ENCODE data around the gene FOS.

The FOS gene

DNA sequence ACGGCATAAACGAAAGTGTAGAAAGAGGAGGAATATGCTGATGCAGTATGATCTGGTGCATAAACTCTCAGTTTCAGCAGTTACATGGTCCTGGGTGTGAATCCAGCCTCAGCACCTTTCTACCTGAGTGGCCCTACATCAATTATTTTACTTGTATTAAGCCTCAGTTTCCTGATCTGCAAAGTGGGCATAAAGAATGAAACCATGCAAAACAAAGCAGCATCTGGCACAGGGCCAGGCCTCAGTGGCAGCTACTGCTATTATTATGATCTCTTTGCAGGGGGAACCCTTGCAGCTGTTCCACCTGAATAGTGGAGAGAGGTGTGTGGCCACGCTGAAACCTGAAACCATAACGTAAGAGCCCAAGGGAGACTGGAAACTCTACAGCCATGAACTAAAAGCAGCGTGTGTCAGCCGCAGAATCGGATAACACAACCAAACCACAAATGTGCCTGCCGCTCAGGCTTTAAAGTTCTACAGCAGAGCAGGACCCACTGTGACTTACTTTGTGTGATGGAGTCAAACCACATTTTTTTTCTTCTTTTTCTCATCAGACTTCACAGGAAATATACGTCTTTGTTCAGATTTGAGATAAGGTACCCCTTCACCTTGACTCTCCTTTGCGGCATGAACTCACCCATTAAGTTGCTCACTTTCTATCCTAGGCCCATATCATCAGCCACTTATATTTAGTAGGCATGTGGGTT is 29.2 kb upstream of the FOS start:
- peaks cover 32% of the 10 kb centered on the region for H3K4me1 ChIP-seq (ENCODE audit: insufficient read depth, poor library complexity, severe bottlenecking)
- no peak overlapping the region for H3K4me3 ChIP-seq (ENCODE audit: severe bottlenecking)
- no peak for TF ChIP-seq CTCF (IDR thresholded peaks at IDR 0.05; ENCODE audit: poor library complexity, severe bottlenecking)
- H3K36me3 ChIP-seq (ENCODE audit: low read depth) = no peaks in the 10 kb centered on the region
- H3K27ac ChIP-seq (ENCODE audit: poor library complexity, severe bottlenecking) = peak overlapping the region; percentile 96
- H3K9me3 ChIP-seq (ENCODE audit: severe bottlenecking) = no peaks in the 10 kb centered on the region
- no peak for DNase-seq (ENCODE audit: low spot score)
- ATAC-seq (ENCODE audit: low read depth) = no peak
- no peaks in the 10 kb centered on the region for H3K27me3 ChIP-seq (ENCODE audit: insufficient read depth, poor library complexity, severe bottlenecking)

DNA sequence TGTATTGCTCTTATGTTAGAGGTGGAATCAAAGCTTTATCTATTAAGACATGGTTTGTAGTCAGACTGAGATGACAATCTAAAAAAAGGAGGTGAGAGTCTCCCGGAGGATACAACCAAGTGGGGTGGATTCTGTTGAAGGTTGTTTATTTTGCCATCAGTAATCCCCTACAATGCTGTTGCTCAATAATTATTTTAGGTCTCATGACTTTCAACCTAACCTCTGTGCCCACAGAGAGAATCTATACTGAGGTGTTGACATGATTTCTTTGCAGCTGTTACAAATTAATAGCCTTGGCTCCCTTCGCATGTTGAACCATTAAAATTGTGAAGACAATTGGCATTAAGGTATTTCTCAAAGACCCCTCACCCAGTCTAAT is 28.7 kb upstream of the FOS start:
- TF ChIP-seq CTCF (IDR thresholded peaks at IDR 0.05; ENCODE audit: poor library complexity, severe bottlenecking) = no peak
- peak overlapping the region; percentile 96 for H3K27ac ChIP-seq (ENCODE audit: poor library complexity, severe bottlenecking)
- H3K27me3 ChIP-seq (ENCODE audit: insufficient read depth, poor library complexity, severe bottlenecking) = no peaks in the 10 kb centered on the region
- H3K4me3 ChIP-seq (ENCODE audit: severe bottlenecking) = no peak overlapping the region
- no peak for DNase-seq (ENCODE audit: low spot score)
- no peaks in the 10 kb centered on the region for H3K9me3 ChIP-seq (ENCODE audit: severe bottlenecking)
- H3K36me3 ChIP-seq (ENCODE audit: low read depth) = no peaks in the 10 kb centered on the region
- no peak for ATAC-seq (ENCODE audit: low read depth)
- peaks cover 35% of the 10 kb centered on the region for H3K4me1 ChIP-seq (ENCODE audit: insufficient read depth, poor library complexity, severe bottlenecking)

DNA sequence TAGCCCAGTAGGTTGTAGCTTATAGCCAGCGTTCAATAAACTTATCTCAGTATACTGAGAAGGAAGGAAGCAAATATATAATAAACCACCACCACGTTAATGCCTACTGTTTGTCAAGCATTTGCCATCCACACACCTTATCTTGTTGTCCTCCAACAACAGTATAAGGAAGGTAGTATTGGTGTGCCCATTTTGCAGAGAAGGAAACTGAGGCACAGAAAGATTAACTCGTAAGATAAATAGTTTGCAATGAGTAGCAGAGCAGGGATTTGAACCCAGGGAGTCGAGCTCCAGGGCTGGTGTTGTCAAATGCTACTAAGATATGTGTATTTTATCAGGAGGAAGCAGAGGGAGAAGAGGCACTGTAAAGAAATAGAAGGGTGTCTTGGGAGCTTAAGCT is 27.8 kb upstream of the FOS start:
- H3K4me1 ChIP-seq (ENCODE audit: insufficient read depth, poor library complexity, severe bottlenecking) = peaks cover 44% of the 10 kb centered on the region
- no peak for ATAC-seq (ENCODE audit: low read depth)
- DNase-seq (ENCODE audit: low spot score) = no peak
- H3K27ac ChIP-seq (ENCODE audit: poor library complexity, severe bottlenecking) = peak overlapping the region; percentile 96
- H3K9me3 ChIP-seq (ENCODE audit: severe bottlenecking) = no peaks in the 10 kb centered on the region
- H3K36me3 ChIP-seq (ENCODE audit: low read depth) = no peaks in the 10 kb centered on the region
- H3K4me3 ChIP-seq (ENCODE audit: severe bottlenecking) = no peak overlapping the region
- TF ChIP-seq CTCF (IDR thresholded peaks at IDR 0.05; ENCODE audit: poor library complexity, severe bottlenecking) = no peak
- no peaks in the 10 kb centered on the region for H3K27me3 ChIP-seq (ENCODE audit: insufficient read depth, poor library complexity, severe bottlenecking)

DNA sequence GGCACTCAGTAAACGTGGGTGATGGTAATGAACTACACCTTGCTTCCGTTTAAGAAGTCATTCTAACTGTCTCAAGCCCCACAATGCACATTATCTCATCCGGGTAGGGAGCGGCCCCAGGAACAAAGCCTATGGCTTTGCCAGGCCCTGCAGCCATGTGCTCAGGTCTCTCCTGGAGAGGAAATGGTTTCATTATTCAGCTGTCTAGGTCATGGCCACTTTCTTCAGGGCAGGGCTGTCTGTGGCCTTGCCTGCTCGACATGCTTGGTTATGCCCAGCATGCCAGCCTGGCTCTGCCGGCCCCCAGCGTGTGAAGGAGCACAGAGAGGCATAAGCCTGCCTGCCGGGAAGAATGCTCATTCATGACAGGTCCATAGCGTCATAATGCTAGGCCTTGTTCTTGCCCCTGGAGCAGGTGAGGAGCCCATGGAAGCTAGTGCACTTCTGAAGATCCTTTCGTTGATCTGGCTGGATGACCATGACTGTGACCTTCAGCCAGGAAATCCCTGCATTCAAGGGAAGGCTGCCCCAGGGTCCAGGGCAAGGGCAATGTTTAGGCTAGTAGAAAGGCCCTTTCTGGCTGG is 26.3 kb upstream of the FOS start:
- Histone ChIP-seq H3K4me3 (ENCODE audit: severe bottlenecking) (no peak overlapping the region), H3K9me3 (ENCODE audit: severe bottlenecking) (no peaks in the 10 kb centered on the region), H3K27me3 (ENCODE audit: insufficient read depth, poor library complexity, severe bottlenecking) (no peaks in the 10 kb centered on the region), H3K27ac (ENCODE audit: poor library complexity, severe bottlenecking) (peak overlapping the region; percentile 96), H3K4me1 (ENCODE audit: insufficient read depth, poor library complexity, severe bottlenecking) (peaks cover 58% of the 10 kb centered on the region), H3K36me3 (ENCODE audit: low read depth) (no peaks in the 10 kb centered on the region)
- no peak for TF ChIP-seq CTCF (IDR thresholded peaks at IDR 0.05; ENCODE audit: poor library complexity, severe bottlenecking)
- peak; percentile 5; the same call in 1 of the 3 replicates for ATAC-seq (ENCODE audit: low read depth)
- DNase-seq (ENCODE audit: low spot score) = peak; percentile 69

DNA sequence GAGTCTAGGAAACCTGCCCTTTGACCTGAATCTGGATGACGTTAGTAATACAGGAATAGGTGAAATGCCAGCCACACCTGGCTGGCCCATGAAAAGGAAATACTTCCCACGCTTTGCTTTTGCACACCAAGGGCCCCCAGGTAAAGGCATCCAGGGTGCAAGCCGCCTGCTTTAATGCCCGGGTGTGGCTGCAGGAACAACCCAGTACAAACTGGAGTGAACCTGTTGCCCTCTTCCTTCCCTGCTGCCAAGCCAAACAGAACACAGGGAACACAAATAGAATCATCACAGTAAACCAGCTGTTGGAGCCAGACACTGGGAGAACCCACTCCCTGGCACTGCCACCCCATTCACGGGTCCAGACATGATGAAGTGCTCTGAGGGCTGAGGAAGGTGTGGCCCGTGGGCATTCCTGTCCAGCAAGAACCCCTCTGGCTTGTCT is 24.2 kb upstream of the FOS start:
- no peak for TF ChIP-seq CTCF (IDR thresholded peaks at IDR 0.05; ENCODE audit: poor library complexity, severe bottlenecking)
- Histone ChIP-seq H3K27ac (ENCODE audit: poor library complexity, severe bottlenecking) (peak overlapping the region; percentile 96), H3K4me3 (ENCODE audit: severe bottlenecking) (no peak overlapping the region), H3K4me1 (ENCODE audit: insufficient read depth, poor library complexity, severe bottlenecking) (peaks cover 73% of the 10 kb centered on the region), H3K9me3 (ENCODE audit: severe bottlenecking) (no peaks in the 10 kb centered on the region), H3K27me3 (ENCODE audit: insufficient read depth, poor library complexity, severe bottlenecking) (no peaks in the 10 kb centered on the region), H3K36me3 (ENCODE audit: low read depth) (no peaks in the 10 kb centered on the region)
- ATAC-seq (ENCODE audit: low read depth) (peak; percentile 70), DNase-seq (ENCODE audit: low spot score) (peak; percentile 97)

Measured in RWPE2 (cell line).